ENCODE measurements around the gene BEST4. TPM values are rescaled to one million over a fixed set of nuclear protein-coding genes. Genes with fewer than 3 reads are reported as not detected.
A peak's percentile ranks its signal among the peaks of the same experiment; 100 is the strongest.

BEST4 gene
- total and polyA plus RNA-seq, 2 of the 8 experiments (the other 6 are each of a cell fraction or from before 2014, with no cell fraction given) = 0.76 to 1.4 TPM

DNA sequence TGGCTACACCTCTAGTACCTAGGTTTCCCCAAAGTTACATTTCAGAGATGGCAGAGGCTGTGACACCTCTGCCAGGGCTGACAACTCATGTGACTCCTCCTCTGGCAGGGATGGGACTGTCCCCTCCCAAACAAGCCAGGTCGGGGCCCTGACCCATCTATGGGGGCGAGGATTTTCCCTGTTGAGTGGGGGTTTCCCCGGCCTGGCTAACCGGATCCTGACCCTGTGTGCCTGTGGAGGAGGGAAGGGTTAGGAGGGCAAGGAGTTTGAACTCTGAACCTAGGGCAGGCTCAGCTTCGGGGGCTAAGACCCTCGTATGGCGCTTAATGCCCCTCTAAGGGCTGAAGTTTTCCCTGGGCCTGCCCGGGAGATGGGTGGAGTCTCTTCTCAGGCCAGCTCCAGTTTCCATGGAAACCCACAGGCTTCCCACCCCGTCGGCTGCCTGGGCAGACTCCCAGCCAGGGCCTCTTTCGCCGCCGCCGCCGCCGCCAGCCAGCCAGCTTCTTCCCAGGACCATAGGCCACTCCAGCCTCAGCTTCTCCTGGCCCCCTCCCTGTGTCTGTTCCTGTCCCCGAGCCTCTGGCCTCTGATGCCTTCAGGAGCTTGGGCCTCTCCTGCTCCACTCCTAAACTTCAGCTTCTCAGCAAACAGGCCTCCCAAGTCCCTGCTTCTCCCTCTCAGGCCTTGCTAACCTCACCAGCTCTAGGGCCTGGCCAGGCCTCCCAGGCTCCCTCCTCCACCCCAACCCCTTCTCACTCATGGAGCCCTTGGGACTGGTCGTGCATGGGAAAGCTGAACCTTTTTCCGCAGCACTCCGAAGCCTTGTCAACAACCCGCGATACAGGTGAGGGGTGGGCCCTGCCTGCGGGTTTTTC is 20.3 kb upstream of the BEST4 start, which contains the start of gene BTBD19 (continued):
- TF ChIP-seq, protein P1, sequence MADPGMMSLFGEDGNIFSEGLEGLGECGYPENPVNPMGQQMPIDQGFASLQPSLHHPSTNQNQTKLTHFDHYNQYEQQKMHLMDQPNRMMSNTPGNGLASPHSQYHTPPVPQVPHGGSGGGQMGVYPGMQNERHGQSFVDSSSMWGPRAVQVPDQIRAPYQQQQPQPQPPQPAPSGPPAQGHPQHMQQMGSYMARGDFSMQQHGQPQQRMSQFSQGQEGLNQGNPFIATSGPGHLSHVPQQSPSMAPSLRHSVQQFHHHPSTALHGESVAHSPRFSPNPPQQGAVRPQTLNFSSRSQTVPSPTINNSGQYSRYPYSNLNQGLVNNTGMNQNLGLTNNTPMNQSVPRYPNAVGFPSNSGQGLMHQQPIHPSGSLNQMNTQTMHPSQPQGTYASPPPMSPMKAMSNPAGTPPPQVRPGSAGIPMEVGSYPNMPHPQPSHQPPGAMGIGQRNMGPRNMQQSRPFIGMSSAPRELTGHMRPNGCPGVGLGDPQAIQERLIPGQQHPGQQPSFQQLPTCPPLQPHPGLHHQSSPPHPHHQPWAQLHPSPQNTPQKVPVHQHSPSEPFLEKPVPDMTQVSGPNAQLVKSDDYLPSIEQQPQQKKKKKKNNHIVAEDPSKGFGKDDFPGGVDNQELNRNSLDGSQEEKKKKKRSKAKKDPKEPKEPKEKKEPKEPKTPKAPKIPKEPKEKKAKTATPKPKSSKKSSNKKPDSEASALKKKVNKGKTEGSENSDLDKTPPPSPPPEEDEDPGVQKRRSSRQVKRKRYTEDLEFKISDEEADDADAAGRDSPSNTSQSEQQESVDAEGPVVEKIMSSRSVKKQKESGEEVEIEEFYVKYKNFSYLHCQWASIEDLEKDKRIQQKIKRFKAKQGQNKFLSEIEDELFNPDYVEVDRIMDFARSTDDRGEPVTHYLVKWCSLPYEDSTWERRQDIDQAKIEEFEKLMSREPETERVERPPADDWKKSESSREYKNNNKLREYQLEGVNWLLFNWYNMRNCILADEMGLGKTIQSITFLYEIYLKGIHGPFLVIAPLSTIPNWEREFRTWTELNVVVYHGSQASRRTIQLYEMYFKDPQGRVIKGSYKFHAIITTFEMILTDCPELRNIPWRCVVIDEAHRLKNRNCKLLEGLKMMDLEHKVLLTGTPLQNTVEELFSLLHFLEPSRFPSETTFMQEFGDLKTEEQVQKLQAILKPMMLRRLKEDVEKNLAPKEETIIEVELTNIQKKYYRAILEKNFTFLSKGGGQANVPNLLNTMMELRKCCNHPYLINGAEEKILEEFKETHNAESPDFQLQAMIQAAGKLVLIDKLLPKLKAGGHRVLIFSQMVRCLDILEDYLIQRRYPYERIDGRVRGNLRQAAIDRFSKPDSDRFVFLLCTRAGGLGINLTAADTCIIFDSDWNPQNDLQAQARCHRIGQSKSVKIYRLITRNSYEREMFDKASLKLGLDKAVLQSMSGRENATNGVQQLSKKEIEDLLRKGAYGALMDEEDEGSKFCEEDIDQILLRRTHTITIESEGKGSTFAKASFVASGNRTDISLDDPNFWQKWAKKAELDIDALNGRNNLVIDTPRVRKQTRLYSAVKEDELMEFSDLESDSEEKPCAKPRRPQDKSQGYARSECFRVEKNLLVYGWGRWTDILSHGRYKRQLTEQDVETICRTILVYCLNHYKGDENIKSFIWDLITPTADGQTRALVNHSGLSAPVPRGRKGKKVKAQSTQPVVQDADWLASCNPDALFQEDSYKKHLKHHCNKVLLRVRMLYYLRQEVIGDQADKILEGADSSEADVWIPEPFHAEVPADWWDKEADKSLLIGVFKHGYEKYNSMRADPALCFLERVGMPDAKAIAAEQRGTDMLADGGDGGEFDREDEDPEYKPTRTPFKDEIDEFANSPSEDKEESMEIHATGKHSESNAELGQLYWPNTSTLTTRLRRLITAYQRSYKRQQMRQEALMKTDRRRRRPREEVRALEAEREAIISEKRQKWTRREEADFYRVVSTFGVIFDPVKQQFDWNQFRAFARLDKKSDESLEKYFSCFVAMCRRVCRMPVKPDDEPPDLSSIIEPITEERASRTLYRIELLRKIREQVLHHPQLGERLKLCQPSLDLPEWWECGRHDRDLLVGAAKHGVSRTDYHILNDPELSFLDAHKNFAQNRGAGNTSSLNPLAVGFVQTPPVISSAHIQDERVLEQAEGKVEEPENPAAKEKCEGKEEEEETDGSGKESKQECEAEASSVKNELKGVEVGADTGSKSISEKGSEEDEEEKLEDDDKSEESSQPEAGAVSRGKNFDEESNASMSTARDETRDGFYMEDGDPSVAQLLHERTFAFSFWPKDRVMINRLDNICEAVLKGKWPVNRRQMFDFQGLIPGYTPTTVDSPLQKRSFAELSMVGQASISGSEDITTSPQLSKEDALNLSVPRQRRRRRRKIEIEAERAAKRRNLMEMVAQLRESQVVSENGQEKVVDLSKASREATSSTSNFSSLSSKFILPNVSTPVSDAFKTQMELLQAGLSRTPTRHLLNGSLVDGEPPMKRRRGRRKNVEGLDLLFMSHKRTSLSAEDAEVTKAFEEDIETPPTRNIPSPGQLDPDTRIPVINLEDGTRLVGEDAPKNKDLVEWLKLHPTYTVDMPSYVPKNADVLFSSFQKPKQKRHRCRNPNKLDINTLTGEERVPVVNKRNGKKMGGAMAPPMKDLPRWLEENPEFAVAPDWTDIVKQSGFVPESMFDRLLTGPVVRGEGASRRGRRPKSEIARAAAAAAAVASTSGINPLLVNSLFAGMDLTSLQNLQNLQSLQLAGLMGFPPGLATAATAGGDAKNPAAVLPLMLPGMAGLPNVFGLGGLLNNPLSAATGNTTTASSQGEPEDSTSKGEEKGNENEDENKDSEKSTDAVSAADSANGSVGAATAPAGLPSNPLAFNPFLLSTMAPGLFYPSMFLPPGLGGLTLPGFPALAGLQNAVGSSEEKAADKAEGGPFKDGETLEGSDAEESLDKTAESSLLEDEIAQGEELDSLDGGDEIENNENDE (IDR thresholded peaks at IDR 0.05; ENCODE audit: insufficient replicate concordance, low read length) = no peak
- peak in 1 of 2 experiments; percentile 36; a peak in 1 of 4 replicates for TF ChIP-seq SIN3A (conservative IDR thresholded peaks at IDR 0.05 in 1 of 2, IDR thresholded peaks at IDR 0.05 in 1 of 2; ENCODE audit: low read depth in 1 of 2, low read length in 2 of 2)
- TF ChIP-seq, protein P2, sequence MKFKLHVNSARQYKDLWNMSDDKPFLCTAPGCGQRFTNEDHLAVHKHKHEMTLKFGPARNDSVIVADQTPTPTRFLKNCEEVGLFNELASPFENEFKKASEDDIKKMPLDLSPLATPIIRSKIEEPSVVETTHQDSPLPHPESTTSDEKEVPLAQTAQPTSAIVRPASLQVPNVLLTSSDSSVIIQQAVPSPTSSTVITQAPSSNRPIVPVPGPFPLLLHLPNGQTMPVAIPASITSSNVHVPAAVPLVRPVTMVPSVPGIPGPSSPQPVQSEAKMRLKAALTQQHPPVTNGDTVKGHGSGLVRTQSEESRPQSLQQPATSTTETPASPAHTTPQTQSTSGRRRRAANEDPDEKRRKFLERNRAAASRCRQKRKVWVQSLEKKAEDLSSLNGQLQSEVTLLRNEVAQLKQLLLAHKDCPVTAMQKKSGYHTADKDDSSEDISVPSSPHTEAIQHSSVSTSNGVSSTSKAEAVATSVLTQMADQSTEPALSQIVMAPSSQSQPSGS (IDR thresholded peaks at IDR 0.05; ENCODE audit: low read length) = 0 out of 2 replicates have a peak, but pooled peaks have one; percentile 3
- no peak for TF ChIP-seq HDAC6 (IDR thresholded peaks at IDR 0.05; ENCODE audit: low read depth, low read length)
- TF ChIP-seq FOSL1 (IDR thresholded peaks at IDR 0.05; ENCODE audit: insufficient read depth, low read depth, low read length) = no peak
